HG03520 (cell line): ENCODE measurements around the gene SNX20.

Experiments
- ATAC-seq: cut with Tn5 transposase; IDR thresholded peaks from one replicate; pipeline ENCODE4 v1.9.1; 2021; ENCODE audit warnings: mild to moderate bottlenecking, moderate library complexity; ENCODE audit not compliant: unreplicated experiment

SNX20 gene, protein sequence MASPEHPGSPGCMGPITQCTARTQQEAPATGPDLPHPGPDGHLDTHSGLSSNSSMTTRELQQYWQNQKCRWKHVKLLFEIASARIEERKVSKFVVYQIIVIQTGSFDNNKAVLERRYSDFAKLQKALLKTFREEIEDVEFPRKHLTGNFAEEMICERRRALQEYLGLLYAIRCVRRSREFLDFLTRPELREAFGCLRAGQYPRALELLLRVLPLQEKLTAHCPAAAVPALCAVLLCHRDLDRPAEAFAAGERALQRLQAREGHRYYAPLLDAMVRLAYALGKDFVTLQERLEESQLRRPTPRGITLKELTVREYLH

DNA sequence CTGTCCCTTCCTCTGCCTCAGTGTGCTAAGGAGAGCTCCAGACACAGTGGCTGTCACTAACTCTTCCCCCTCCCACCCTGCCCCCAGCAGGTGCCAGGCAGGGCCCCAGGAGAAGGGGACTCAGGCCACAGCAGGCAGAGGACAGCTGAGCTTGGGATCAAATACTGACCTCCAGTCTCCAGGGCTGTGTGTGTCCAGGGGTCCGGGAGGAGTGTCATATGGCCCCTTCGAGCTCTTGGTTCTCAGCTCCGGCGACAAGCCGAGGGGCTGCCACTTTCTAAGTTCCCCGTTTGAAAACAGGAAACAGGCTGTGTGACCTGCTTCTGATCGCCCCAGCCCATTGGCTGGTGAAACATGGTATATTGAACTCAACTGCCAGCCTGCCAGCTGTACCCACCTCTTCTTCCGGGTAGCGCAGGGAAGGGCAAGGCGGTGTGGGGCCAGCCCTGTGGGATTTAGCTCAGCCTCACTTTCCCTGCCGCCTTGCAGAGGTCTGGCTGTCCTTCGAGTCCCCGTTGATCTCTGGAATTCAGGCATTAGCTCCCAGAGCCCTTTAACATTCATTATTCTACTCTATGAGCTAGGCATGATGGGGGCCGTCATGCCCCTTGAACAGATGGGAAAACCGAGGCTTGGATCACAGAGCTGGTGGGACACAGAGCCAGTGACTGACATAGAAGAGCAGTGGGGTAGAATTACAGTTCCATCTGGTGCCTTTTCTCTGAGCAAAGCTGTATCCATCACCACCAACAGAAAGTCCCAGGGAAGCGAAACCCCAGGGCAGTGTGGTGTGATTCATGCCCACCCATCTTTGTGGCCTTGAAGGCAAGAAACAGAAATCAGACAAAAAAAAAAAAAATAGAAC is at the start of gene SNX20:
TSS of gene SNX20 (minus strand) at position 292 of the 865 bp plus-strand sequence. CDS start 3,786 bp downstream, outside the sequence.
- ATAC-seq = peak; percentile 42

DNA sequence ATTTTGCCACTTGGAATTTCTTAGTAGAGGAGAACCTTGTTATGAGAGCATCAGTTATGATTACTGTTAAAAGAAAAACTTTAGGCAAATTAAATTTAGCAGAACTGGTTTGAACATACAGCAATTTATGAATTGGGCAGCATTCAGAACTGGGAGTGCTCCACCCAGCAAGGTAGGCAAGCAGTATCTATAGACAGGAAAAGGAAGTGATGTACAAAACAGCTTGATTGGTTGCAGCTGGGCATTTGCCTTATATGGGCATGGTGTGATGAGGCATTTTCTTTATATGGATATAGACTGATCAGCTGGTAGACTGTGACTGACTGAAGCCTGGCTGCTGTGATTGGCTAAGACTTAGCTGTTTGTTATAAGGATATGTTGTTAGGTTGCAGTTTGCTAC is 43.2 kb upstream of the SNX20 start:
- no peak for ATAC-seq

DNA sequence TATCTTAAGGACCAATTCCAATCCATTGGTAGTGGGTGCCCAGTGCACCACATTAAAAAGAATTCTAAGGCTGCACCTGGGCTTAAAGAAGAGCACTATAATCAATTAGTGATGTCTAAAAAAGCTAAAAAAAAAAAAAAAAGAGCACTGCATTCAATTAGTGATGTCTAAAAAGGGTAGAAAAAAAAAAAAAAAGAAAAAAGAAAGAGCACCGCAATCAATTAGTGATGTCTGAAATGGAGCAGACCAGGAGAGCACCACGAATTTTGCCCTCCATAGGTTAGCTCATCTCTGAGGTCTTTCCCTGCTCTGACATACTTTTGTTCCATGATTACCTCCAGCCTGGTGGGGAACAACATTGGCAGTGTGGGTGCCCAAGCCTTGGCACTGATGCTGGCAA is 41.8 kb upstream of the SNX20 start:
- ATAC-seq = no peak

DNA sequence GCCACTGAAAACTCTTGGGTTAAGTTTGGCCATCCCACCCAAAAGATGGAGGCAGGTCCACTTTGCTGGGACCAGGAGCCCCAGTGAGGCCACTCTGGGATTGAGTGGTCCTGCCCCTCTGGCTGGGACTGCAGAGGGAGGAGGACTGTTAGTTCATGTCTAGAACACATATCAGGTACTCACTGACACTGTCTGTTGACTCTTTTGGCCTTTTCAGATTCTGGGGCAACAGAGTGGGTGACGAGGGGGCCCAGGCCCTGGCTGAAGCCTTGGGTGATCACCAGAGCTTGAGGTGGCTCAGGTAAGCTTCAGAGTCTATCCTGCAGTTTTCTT is 41.3 kb upstream of the SNX20 start:
- no peak for ATAC-seq

DNA sequence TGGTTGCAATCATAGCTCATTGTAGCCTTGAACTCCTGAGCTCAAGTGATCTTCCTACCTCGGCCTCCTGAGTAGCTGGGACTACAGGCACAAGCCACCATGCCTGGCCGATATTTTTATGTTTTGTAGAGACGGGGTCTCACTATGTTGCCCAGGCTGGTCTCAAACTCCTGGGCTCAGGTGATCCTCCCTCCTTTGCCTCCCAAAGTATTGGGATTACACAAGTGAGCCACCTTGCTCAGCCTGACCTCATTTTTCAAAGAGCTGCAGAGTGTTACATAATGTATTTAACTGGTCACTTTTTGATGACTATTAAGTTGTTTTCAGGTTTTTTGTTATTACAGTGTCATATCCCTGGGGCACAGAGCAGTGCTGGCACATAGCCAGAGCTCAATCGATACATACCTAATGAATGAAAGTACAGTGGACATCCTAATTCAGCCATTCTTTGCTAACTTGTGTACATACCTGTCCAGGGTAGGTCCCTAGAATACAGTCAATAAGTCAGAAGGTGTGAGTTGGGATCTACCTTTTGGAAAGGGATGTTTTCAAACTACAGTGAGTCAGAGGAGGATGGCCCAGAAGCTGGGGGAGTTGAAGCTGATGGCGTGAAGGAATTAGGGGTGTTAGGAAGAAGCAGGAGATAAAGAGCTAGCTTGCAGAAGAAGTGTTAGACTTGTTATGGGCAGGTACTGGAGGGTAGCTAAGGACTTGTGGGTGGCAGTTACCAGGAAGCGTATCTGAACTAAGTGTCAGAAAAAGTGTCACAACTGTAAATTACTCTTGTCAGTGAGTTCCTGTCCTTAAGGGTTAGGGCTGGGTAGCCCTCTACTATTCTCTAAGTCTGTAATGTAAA is 40.7 kb upstream of the SNX20 start:
- ATAC-seq = no peak

DNA sequence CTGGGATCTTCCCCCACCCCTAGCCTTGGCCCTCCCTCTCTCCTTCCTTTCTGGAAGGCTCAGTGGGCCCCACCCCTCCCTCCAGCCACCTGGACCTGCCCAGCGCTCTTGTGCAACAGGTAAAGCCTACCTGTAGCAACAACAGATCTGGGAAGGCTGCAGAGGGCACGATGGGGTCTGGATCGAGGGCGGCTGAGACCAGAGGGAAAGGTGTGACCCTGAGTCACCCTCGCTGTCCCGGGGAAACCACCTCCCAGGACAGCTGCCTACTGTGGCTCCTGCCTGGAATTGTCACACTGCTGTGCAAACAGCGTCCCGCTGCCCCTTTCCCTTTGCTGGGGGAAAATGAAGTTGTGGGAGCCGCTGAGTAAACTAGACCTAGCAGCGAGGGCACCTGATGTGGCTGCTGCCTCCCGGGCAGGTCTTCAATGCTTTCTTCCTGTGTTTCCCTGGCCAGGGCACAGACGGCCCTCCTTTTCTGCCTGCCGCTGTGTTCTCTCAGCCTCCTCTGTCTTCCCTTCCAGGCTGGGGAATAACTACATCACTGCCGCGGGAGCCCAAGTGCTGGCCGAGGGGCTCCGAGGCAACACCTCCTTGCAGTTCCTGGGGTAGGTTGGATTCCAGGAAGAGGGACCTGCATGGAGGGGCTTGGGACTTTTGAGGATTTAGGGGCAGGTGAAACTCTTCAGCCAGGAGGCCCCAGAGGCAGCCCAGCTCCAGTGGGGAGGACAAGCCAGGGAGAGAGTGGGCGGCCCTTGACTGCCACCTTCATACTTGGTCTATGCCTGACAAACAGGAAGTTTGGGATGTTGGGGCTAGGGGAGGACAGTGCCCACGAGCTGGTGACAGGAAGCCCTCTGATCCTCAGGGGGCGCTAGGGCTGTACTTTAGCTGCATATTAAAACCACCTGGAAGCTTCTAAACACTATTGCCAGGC is 38.6 kb upstream of the SNX20 start:
- no peak for ATAC-seq

DNA sequence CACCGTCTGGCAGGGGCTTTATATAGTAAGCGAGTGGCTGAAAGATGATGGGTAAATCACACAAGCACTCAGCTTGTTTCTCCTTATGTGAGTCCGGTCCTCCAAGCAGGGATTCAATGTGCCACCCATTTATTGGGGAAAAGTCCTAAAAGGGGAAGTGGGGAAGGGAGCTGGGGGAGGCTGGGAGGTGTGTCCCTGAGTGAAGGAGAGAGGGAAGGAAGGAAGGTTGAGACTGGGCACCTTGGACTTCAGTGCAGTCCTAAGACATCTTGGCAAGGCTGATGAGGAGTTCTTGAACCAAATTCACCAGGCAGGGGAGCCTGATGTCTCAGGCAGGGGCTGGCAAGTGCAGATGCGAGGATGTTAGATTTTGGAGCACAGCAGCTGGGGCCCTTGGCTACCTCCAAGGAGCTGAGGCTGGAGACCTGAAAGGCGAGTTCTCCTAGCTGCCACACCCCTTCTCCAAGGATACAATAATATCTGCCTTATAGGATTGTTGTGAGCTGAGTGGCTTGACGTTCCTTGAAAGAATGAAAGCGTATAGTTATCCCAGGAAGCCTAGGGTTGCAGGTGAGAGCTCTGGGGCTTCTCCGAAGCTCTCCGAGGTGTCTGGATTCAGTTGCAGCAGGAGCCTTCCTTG is 37.8 kb upstream of the SNX20 start:
- ATAC-seq = no peak

DNA sequence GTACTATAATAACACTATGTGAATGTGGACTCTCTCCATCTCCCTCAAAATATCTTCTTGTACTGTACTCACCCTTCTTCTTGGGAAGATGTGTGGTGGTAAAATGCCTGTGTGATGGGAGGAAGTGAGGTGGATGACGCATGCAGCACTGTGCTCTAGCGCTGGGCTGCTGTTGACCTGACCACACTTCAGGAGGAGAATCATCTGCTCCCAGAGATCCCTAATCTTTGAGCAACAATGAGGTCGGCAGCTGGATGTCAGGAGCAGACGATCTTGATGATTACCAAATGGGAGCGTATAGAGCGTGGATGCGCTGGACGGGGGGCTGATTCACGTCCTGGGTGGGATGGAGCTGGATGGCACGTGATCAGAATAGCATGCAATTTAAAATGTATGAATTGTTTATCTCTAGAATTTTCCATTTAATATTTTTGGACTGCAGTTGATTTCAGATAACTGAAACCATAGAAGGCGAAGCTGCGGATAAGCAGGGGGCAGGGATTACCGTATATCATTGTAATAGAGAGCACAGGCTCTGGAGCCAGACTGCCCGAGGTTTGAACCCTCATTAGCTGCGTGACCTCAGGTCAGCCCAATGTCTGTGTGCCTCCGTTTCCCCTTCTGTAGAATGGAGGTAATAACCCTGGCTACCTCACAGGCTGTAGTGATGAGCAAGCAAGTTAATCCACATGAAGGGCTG is 37.1 kb upstream of the SNX20 start:
- no peak for ATAC-seq

DNA sequence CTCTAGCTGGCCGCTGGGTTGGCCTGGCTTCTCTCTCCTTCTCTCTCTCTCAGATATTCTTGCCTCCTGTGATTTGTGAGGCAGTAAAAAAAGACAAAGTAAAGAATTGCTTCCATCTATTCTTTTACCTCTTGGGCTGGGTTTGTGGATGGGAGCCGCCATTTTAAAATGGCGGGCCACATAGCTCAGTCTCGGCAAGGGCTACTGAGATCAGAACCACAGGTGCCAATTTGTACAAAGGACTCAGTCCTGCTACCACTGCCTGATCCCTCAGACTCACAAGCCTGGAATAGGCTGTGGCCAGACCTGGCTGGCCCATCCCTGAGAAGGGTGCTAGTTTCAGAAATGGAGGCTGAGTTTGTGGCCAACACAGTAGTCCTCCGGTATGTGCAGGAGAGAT is 36.4 kb upstream of the SNX20 start:
- ATAC-seq = no peak

DNA sequence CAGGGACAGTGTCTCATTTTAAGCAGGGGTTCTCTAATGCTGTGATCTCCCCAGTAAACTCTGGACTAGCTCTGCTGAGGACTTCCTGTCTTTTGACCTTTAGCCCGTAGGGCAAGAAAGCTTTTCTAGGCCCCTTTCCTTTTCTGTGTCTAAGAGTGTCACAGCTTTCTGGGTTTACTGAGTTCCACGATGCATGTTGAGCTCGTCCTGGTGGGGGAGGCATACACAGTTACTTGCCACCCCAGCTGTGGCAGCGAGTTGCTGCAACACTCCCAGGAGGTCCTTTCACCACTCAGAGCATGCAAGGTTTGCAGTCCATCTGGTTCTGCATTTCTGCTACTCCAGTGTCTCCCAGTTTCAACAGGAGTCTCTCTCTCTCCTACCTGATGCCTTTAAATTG is 36.0 kb upstream of the SNX20 start:
- ATAC-seq = no peak

DNA sequence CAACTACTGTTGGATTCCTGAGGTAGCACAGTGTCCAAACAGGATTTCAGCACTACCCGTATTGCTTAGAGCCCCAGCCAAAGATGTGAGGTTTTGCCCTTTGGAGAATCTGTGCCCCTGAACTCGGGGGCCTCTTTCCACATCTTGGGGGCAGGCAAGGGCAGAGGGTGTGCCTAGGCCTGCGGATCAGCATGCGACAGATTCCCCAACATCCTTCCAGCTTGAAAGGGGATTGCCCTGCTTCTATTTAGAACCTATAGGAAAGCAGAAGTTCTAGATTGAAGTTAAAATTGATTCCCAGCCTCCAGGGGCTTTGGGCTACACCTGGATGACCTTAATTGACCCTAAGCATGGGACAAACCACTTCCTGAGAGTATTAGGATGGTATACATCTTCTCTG is 31.8 kb upstream of the SNX20 start:
- ATAC-seq = no peak

DNA sequence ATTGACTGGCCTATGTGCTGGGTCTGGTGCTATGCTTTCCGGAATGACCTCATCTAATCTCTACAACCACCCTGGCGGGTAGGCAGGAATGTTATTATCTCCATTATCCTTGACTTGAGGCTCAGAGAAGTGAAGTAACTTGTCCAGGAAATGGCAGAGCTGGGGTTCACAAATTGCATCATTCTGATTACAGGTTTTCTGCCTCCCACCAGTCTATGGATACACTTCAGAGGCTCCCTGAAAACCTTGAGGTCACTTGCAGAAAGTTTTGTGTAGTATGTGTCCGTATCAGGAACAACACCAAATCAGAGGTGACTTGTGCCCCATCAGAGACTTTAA is 31.4 kb upstream of the SNX20 start:
- no peak for ATAC-seq

DNA sequence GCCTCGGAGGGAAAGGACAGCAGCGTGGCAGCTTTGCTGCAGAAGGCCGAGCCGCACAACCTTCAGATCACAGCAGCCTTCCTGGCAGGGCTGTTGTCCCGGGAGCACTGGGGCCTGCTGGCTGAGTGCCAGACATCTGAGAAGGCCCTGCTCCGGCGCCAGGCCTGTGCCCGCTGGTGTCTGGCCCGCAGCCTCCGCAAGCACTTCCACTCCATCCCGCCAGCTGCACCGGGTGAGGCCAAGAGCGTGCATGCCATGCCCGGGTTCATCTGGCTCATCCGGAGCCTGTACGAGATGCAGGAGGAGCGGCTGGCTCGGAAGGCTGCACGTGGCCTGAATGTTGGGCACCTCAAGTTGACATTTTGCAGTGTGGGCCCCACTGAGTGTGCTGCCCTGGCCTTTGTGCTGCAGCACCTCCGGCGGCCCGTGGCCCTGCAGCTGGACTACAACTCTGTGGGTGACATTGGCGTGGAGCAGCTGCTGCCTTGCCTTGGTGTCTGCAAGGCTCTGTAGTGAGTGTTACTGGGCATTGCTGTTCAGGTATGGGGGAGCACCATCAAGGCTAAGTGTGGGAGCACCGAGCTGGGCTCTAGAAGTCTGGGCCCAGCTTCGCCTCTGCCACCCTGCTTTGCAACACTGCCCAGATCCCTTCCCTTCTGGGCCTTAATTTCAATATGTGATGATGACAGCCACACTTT is 30.9 kb upstream of the SNX20 start:
- ATAC-seq = no peak

DNA sequence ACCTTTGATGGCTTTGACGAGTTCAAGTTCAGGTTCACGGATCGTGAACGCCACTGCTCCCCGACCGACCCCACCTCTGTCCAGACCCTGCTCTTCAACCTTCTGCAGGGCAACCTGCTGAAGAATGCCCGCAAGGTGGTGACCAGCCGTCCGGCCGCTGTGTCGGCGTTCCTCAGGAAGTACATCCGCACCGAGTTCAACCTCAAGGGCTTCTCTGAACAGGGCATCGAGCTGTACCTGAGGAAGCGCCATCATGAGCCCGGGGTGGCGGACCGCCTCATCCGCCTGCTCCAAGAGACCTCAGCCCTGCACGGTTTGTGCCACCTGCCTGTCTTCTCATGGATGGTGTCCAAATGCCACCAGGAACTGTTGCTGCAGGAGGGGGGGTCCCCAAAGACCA is 29.9 kb upstream of the SNX20 start:
- ATAC-seq = no peak

DNA sequence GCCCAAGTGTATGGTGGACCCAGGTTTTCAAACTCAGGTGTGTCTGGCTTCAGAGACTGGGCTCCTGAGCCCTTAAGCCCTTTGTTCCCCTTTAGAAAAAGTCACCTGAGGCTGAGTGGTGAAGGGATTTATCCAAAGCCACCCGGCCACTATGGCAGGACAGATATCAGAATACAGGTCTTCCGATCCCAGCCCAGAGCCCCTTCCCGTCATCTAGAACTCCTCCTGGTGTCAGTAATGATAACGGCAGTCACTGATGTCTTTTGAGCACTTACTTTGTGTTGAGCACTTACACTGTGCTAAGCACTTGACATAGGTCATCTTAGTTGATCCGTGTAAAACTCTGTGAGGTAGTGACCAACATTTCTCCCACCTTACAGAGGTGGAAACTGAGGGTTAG is 28.9 kb upstream of the SNX20 start:
- no peak for ATAC-seq

DNA sequence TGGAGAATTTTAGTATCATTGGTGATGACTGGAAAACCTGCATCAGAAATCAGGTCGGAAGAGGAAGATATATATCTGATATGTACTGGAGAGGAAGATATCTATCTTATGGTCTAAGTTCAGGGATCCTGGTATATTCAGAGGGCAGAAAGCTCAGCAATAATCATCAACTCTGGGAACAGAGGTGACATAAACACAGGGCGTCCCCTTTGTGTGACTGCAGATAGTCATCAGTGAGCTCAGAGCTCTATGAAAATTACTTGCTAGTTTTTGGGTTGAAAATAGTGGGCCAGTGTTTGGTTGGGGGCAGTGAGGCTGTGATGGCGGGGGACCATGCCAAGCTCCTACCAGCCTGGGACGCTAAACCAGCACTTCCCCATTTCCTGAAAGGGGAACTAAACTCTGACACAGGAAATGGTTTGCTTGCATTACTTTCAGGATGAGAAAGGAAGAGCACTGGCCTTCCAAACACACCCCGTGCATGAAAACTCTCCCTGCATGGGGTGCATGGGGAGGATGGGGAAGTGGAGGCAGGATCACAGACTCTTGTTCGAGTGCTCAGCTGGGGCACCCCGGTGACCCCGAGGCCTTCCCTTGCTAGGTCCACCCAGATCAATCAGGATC is 28.1 kb upstream of the SNX20 start:
- no peak for ATAC-seq

DNA sequence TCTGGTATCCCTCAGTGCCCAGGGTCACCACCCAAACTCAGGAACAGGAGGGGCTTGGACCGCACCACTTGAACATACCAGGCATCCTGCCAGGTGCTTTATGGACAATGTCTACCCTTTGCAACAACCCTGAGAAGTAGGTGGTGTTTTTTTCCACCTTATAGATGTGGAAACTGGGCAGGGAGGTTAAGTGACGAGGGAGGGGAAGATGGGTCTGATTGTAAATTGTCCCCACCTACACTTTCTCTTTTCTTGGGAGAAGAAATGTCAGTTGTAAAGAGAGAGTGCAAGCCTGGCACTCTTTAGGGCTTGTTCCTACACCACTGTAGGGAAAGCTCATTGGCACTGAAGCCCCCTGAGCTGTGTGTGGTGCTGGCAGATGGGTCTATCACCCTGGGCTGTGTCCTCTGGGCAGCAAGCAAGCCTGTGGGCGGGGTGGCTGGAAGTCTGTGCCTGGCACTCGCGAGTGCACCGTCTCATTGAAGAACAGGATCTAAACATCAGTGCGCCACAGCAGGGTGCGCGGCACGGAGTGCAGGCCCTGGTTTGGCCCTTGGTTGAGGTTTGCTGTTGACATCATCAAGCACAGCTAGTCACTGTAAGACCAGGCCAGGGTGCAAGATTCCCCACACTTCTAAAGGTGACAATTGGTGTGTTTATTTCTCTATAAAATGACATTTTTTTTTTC is 27.4 kb upstream of the SNX20 start:
- no peak for ATAC-seq

DNA sequence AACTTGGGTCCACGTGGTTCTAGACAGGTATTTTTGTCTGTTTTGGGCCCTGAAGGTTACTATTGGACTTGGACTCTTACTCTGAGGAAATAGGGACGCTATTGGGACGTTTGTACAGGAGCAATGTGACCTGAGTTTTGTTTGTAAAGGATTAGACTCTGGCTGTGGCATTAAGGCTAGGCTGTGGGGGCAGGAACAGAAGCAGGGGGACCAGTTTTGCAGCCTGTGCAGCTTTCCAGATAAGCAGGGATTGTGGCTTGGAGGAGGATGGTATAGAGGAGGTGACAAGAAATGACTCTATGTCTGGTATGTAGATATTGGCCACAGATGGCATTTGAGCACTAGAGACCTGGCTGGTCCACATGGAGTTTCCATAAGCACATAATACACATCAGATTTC is 25.1 kb upstream of the SNX20 start:
- no peak for ATAC-seq
